Hematopoietic multipotent progenitor cell treated with erythropoietin and hydrocortisone succinate and interleukin-3 and kit ligand, for 15 days (in vitro differentiated cells): ENCODE measurements around the gene MLIP.

Experiments used
- DNase-seq: peaks from one replicate; pipeline ENCODE4 v3.0.0-alpha.2; 2015; ENCODE audit warnings: low spot score

The MLIP gene

DNA sequence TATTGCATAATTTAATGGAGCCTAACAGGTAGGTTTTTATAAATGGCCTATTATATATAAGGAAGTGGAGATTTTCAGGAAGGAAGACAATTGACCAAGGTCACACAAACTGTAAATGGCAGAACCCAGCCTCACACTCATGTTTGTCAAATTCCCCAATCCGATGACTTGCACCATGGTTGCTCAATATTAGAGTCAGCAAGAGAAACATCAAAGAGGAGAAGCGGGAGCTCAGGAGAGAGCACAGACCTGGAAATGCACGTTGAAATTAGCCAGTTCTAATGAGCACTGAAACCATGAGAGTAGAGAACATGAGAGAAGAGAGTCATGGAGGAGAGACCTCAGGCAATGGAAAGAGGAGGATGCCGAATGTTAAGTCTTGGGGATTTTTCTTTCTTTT, 13.5 kb upstream of the MLIP start:
- no peak for DNase-seq

DNA sequence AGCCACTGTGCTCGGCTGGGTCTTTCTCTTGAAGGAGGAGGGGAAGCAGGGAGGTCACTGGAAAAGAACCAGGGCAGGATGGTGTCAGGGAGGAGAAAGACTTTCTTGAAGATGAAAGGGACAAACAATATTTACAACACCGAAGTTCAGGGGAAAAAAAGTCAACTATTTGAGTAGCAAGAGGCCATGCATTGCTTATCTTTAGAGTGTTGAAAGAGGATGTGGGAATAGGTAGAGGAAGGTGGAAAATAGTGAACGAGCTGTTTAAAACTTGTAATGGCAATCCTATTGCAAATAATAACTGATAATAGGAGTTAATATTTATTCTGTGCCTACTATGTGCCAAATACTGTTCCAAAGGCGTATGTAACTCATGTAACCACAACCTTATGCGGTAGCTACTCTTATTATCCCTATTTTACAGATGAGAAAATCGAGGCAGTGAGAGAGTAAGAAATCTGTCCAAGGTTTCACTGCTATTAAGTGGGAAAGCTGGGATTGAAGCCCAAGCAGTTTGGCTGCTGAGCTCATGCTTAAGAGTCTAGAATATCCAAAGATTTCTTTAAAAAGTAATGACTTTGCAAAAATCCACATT, 12.7 kb upstream of the MLIP start:
- DNase-seq: no peak

DNA sequence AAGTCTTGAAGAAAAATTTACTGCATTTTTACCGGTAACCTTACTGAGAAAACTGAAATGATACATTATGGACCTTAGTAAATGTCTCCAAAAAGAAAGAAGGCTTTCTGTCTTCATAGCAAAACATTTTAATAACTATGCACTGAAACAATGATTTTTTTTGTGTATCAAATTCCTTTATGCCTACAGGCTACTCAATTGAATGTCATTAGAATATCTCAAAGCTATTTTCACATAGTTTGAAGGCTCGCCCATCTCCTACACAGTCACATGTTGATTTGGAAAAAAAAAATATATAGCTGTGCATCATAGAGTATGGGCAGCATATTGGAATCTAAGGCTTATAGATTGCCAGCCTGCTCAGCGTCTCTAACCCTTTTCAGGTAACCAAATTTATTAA, 12.0 kb upstream of the MLIP start:
- no peak for DNase-seq

DNA sequence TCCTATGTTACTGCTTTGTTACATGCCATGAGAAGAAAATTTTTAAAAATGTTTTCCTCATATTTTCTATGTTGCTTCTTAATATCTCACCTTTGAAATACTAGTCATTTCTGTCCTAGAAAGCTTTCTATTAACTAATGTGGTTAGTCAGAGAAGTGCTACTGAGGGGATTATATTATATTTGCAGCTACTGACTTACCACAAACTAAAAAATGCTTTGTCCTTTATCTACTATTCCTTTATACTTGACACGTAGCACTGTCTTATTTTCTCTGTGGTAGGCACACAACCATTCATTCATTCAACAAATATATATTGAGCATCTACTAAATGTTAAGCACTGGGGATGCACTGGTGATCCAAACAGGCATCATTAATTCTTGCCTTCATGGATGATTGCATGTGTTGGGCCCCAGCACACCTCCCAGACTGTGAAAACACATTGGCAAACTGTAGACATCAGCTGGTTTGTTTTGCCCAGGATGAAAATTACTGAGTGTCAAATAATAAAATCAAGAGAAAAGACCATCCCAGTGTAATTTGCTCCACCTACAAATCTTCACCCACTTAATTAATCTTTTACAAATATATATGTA, 10.7 kb upstream of the MLIP start:
- no peak for DNase-seq

DNA sequence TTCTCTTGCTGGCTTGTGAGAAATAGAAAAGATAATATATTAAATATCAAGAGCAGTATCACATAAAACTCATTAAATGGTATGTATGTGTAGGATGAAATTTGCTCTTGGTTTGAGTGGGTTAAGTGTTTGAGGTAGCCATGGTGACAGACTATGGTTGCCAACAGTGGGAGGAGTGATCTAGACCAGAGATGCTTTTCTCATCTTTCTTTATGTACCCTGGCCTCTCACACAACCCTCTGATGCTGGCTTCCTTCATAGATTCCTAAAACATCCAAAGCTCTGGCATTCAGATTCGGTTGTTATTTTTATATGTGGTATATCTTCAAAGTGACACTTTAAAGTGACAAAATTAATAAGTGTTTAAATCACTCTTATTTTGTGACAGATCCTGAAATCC, 9.0 kb upstream of the MLIP start:
- no peak for DNase-seq

DNA sequence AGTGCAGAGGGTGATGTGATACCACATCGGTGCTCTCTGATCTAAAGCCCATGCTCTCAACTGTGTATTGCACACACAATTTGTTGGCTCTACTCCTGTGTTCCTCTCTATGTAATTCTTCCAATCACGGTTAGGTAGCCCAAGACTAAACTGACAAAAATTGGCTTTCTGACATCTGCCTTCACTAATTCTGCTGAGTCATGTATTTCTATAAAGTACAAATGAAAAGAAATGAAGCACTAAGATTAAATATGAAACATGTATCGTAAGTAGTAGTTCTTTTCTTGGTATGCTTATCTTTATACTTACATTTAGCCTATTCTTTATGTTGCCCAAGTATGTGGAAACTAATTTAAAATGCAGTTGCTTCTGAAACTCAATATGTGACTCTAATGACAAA, 7.7 kb upstream of the MLIP start:
- DNase-seq: no peak

DNA sequence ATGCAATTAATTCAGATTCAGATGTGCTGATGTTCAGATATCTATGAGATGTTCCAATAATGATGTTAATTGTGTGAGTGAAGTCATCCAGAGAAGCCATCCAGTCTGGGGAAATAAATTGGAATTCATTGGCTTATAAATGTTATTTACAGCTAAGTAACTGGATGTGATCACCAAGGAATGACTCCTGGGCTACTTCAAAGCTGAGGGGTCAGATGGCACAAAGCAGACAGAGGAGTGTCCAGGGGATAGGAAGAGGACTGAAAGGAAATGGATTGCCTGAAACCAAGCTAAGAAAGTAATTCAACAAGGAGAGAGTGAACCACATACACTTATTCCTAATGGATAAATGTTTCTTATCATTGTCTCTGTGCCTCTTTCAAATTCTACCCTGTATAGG, 4.5 kb upstream of the MLIP start:
- DNase-seq: no peak

DNA sequence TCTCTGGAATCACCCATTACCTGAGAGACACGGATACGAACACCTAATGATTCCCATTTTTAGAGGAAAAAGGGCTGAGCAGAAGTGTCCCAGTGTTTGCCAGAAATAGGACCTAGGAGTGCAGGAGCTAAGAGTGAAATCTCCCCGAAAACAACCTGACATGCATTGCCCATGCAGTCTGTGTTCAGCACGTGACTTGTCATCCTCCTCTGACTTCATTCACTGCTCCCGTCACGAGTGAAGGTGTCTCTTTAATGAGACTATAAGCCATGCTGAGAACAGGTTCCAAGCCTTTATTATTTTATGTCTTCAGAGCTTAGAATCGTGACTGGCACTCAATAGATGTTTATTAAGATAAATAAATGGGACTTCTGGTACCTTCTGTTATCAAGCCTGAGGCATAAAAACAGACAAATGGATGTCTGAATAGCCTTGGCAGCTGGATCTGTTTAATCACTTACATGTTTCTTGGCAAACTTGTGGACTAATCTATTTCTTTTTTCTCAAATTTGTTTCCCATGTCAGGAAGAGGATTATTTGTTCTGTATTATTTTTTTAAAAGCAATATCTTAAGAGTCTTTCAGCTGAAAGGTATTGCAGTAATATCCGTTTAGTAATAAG, 3.7 kb upstream of the MLIP start:
- no peak for DNase-seq

DNA sequence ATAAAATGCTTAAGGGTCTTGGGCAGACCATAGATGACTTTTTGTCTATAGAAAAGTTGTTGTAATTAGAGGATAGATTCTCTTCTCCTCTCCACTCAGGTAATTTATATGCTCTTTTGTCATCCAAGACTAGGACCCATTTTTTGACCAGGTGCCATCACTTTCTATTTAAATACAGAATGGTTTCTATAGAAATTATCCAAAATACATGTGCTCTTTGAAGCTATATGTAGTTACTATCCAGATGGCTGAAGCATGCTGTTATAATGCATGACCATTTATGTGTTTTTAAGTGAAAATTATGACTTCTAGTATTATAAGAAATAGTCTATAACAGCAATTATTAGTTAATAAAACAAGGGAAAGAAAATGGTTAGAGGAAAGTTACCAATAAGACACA, 3.0 kb upstream of the MLIP start:
- no peak for DNase-seq

DNA sequence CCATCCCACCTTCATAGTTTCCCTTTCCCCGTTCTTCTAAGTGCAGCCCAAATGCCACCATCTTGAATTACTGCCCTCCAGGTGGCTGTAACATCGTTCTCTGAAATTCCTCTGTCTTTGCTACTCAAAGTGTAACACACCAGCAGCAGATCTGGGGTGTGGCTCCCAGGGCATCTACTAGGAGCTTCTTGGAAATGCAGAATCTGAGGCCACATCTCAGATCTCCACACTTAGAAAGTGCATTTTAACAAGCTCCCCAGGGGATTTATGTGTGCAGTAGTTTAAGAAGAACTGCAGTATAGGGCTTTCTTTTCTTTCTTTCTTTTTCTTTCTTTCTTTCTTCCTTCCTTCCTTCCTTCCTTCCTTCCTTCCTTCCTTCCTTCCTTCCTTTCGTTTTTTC, 1.7 kb upstream of the MLIP start:
- DNase-seq: no peak

DNA sequence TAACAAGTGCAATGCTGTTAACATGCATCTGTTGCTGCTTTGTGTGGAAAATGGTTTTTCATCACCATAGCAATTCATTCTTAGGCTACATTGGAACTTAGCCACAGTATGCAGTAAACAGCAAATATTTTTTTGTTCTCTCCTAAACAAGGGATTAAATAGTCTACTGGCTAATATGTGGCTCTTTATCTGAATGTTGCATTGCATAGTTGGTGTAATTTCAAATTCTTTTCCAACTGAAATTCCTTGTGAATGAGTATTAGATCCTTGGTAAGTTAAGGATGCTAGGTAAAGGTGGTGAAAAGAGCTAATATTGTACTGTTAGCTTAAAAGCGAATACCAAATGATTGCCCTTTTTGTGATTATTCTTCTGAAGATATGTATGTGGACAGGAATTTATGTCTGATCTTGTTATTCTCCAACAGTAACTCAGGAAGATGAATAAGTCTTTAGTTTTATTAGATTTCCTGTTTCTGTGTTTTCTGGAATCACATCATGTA, 958 bp downstream of the MLIP start:
- DNase-seq: no peak

DNA sequence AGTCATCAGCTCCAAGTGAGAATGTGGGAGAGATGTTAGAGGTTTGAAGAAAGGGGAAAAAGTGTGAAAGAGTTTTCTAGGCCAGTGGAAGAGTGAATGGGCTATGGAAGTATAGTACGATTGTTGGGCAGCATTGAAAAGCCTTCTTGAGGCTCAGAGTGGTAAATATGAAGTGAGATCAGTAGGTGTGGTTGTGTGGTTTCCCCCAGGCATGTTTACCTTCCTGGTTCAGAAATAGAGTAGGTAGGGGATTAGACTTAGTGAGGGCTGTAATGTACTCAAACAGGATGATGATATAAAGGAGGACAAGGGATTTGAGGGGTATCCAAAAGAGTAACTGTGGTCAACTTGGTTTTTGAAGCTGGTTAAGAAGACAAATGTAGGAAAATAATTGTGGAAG, 3.7 kb downstream of the MLIP start:
- no peak for DNase-seq

DNA sequence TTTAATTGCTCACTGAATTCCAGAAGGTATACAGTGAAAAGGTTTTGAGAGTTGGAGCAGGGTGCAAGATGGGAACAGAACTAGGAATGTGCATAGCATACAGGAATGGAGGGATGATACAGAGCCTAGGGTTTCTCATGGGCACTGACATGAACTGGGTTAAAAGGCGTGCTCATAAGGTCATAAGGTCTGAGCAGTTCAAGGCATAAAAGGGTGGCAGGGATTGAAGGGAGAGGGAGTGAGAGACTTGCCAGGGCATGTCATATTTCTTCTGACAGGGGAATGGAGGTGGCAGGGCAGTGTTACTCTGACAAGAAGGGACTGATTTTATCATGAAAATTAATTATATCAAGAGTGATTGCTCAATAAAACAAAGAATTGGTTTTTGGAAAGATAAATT, 4.7 kb downstream of the MLIP start:
- no peak for DNase-seq

DNA sequence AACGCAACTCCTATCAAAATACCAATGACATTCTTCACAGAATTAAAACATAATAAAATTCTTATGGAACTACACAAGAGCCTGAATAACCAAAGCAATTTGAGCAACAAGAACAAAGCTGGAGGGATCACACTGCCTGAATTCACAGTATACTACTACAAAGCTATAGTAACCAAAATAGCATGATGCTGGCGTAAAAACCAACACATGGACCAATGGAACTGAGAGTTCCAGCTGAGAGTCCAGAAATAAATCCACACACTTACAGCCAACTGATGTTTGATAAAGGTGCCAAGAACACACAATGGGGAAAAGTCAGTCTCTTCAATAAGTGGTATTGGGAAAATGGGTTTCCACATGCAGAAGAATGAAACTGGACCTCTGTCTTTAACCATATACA, 6.9 kb downstream of the MLIP start:
- DNase-seq: no peak

DNA sequence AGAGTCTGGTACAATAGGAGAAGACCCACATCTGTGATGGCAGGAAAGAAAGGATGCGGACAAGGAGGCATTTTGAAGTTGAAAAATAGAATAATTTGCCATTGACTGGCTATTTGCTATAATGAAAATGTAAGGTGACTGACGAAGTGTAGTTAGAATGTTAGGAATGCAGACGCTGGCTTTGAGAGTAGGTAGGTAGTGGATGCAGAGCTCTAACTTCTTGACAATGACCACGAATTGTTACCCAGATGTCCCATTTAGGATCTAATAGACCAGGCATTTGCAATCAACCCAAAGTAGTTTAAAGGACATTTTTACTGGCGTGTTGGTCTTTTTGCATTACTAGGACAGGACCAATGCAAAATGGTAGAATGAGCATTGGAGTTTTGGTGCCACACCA, 14.2 kb downstream of the MLIP start:
- no peak for DNase-seq

DNA sequence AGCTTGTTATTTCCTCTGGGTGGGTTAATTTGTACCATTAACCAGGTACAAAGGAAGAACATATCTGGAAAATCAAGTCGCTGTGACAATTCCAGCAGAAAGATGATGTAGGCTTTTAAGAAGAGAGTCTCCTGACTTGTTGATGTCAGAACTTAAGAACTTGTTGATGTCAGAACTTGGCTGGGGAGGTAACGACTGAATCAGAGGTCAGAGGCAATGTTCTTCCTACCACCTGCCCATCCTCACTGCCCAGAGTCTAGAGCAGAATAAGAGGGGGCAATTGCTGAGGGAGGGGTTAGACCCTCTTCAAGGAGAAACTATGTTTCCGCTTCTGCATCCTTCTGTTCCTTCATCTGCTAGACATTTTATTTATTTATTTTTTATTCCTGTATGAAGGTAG, 18.9 kb downstream of the MLIP start:
- DNase-seq: no peak

DNA sequence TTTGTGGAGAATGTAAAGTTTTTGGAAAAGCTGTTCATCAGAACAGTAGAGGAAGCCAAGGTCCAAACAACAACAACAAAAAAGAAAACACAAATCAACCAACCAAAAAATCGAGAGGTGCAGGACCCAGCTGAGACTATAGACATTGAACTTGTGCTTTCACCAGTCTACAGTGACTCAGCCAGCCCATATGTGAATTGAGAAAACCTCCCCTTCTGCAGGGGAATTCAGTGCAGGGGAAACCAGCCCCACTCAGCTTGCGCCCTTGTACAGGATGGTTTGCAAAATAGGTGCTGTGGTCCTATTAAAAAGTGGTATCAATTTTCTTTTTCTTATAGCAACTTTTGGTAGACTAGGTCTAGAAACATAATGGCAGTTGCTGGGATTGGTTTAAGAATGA, 21.3 kb downstream of the MLIP start:
- DNase-seq: no peak

DNA sequence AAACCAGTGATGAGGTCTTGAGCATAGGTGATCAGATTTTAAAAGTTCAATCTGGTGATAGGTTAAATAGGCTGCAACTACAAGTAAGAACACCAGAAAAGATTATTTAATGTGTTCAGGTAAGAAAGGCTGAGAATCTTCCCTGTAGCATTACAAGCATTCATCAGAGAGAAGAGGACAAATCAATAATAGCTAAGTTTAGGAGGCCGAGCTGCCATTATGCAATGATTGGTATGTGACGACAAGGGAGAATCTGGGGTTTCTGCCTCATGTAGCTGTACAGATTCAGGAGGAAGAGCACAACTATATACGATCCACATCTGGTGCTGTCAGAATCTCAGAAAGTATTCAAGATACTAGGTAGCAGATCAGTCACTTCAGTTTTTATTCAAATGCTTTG, 21.9 kb downstream of the MLIP start:
- no peak for DNase-seq

DNA sequence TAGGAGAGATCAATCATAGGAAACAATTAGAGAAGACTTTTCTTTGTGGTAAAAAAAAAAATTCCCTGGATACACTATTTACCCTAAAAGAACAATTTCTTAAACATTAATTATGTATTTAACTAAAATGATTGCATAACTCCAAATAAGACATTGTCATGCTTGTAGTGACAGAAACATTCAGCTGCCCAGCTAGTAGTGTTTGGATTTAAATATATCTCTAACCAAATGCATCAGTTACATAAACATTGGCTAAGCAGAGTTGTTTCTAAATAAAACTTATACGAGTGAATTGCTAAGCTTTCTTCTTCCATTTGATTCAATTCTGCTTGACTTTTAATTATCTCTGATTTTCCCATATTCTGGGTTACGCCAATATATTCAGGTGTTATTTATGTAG, 23.7 kb downstream of the MLIP start:
- no peak for DNase-seq

DNA sequence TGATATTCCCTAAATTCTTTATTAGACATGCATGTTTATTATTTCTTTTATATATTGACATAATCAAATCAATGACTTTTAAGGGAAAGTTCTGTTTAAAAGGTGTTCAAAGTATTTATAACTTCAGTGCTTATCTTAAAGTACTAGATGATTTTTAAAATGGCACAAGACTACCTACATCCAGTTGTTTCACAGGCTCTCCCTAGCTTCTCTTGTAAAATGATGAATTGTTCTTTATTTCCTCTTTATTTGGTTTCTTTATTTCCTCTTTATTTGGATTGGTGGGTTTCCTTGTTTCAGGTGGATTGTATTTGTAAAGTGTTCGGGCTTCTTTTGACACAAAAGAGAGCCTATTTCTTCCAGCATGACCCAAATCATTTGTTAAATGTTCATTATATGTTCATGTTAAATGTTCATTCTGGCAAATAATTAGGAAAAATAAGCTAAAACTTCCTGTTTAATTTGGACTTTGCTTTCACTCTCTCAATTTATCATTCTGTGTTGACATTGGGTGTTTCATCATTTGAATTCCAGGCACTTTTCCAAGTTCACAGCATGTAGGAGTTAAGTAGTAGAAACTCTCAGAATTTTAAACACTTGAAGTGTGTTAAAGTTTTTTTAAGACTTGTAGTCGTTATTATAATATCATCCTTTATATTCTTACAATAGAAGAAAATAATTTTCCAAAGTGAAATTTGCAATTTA, 24.6 kb downstream of the MLIP start:
- no peak for DNase-seq

DNA sequence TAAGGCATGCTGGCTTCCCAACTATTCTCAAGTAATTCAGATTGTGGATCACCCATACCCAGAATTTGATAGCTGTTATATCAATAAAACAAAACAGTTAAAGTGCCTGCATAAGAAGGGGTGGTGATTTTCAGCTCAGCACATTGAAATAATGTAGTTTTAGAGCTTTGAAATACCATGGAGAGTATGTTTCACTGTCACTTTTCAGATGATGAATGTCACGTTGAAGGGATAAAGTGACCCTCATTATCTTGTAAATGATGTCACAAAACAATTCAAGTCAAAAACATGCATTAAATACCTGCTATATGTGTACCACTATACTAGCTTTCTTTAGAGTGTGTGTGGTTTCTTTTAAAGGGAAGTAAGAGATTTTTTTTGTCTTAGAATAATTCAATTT, 27.6 kb downstream of the MLIP start:
- no peak for DNase-seq

DNA sequence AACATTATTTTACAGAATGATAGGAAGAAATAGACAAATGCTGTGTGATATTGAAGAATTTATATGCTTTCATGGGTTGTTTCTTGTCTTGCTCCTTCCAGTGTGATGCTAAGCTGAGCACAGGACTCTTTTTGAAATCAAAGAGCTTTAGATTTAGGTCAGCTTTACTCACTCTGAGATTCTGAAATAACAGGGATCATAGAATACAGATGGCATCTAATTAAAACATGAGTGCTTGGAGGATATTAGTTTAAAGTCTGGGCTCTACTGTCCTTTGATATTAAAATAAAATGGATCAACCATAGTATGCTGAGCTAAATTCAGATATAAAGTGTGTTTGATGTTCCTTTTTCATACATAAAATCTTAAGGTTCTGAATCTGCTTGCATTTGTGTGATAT, 29.6 kb downstream of the MLIP start:
- DNase-seq: no peak

DNA sequence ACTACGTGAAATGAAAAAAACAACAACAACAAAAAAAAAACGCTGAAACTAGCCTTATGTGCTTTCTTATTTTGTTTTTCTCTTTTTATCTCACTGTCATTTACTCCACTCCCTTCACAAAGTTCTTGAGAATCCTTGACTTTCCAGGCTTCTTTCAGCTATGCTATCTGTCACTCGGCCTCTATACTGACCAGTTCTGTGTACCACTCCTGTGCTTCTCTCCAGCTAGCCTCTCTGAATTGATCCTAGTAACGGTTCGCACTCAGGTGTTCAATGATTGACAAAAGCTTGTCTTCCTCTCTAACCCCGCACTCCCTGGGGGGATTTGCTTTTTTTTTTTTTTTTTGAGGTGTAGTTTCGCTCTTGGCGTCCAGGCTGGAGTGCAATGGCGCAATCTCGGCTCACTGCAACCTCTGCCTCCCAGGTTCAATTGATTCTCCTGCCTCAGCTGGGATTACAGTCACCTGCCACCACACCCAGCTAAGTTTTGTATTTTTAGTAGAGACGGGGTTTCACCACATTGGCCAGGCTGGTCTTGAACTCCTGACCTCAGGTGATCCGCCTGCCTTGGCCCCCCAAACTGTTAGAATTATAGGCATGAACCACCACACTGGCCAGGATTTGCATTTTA, 31.8 kb downstream of the MLIP start:
- no peak for DNase-seq
